Esophagus squamous epithelium (tissue), 4 donors: Measurements from ENCODE around the gene HELQ.

Experiments used
- CTCF ChIP-seq, 6 experiments: fragments of 450-650 bp in 4 of 6; fragments of 200-600 bp in 2 of 6; sonication (generic) in 2 of 6; IDR thresholded peaks; one replicate each; pipeline ENCODE4 v1.5.1; 2016 to 2019; ENCODE audit warnings: antibody characterized with exemption in 6 of 6, mild to moderate bottlenecking in 4 of 6, moderate library complexity in 4 of 6
- POLR2A ChIP-seq, 4 donors: fragments of 450-650 bp; IDR thresholded peaks; one replicate each; pipeline ENCODE4 v1.6.1; 2017; ENCODE audit warnings: antibody characterized with exemption in 4 of 4, mild to moderate bottlenecking in 4 of 4, moderate library complexity in 3 of 4

- TF ChIP-seq CTCF (IDR thresholded peaks at IDR 0.05), result no peak
- TF ChIP-seq POLR2A (IDR thresholded peaks at IDR 0.05), result no peak
Observed at GRCh38 chr4:83390944-83391343, 64.7 kb downstream of the HELQ start.
